GM18511 (cell line): ENCODE data around the gene KCNMB3.

Experiments used
- ATAC-seq: cut with Tn5 transposase; IDR thresholded peaks from one replicate; pipeline ENCODE4 v1.9.1; 2021; ENCODE audit warnings: mild to moderate bottlenecking, moderate library complexity; ENCODE audit not compliant: unreplicated experiment

The KCNMB3 gene

GRCh38 chr3:179200790-179201189 lies 50.1 kb downstream of the KCNMB3 start:
- ATAC-seq, result no peak

DNA sequence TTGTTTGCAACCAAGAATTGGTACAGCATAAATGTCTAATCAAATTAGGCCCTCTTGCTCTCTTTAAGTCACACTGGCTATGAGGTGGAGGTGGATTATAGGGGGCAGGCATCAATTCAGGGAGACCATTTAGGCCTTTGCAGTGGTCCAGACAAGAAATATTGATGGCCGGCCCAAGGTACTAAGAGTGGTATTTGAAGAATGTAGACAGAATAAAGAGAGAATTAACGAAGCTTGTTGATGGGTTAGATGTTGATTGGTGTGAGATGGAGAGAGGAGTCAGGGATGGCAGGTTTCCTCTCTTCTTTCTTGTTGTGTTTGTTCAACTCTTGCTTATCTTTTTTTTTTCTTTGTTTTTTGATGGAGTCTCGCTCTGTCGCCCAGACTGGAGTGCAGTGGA lies 54.2 kb downstream of the KCNMB3 start:
- no peak for ATAC-seq

- peak; percentile 87 for ATAC-seq
Measured at GRCh38 chr3:179196098-179196497, 54.8 kb downstream of the KCNMB3 start.

DNA sequence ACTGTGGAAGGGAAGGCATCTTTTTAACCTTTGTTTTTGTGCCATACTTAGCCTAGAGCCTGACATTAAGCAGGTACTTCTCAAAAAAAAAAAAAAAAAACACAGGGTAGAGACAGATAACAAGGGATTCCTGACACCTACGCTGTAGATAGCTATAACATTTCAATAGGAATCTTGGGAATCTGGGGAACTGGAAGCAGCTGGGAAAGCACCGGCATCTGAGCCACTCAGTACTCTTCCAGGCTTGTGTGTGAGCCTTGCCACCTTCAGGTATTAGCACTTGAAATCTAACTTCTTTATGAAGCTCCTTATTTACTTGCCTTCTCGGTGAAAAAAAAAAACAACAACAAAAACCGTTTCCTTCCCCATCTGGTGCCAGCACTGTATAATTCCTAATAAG lies 56.0 kb downstream of the KCNMB3 start:
- ATAC-seq, result no peak
